ENCODE results near the gene RUNX1. TPM values are rescaled to one million over a fixed set of nuclear protein-coding genes. Genes with fewer than 3 reads are reported as not detected.
A peak's percentile ranks its signal among the peaks of the same experiment; 100 is the strongest.

The RUNX1 gene
- polyA plus RNA-seq, 6 donors from 2014 or later = 8.8 to 20.7 (median 14.6) TPM

DNA sequence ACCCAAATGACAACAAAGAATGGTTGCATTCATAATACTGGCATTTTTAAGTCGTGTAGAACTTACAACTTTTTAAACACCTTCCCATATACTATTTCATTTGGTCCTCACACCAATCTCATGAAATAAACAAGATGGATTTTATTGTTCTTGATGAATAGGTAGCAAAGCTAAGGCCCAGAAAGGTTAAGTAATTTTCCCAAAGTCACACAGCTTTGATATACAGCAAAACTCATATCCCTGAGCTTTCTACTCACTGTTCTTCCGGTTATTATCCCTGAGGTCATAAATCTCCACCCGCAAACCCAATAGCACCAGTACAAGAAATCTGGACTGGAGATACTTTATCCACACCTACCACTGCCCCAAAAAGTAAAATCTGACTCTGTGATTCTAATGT lies 186.2 kb downstream of the RUNX1 start:
- Mint-ChIP-seq H3K36me3 (peaks cover 9 to 32% of the 10 kb centered on the region in 2 donors), H3K4me1 (peaks cover 34 to 51% (median 44%) of the 10 kb centered on the region in 3 donors), H3K9me3 (no peaks in the 10 kb centered on the region), H3K27ac (no peak overlapping the region), H3K4me3 (no peak overlapping the region), H3K27me3 (no peaks in the 10 kb centered on the region)
- ATAC-seq (ENCODE audit: low read depth in 2 of 2) (no peak), DNase-seq (no peak)

DNA sequence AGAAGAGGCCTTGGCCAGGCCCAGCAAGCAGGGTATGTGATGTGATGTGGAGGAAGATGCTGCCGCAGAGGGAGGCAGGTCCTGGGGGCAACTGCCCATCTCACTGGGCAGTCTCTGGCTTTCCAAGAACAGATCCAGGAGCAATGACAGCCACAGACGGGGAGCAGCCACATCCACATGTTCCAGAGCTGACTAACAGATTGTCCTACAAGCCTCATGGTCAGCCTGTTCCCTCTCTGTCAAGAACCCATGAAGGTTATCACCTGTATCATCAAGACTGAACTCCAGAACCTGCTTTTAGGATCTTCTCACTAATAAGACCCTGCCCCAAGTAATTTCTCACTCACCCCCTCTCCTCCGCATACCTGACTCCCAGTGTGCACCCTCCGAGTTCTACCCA lies 187.8 kb downstream of the RUNX1 start:
- no peak for ATAC-seq (ENCODE audit: low read depth in 2 of 2)
- Mint-ChIP-seq H3K4me3 (no peak overlapping the region), H3K27me3 (no peaks in the 10 kb centered on the region)

DNA sequence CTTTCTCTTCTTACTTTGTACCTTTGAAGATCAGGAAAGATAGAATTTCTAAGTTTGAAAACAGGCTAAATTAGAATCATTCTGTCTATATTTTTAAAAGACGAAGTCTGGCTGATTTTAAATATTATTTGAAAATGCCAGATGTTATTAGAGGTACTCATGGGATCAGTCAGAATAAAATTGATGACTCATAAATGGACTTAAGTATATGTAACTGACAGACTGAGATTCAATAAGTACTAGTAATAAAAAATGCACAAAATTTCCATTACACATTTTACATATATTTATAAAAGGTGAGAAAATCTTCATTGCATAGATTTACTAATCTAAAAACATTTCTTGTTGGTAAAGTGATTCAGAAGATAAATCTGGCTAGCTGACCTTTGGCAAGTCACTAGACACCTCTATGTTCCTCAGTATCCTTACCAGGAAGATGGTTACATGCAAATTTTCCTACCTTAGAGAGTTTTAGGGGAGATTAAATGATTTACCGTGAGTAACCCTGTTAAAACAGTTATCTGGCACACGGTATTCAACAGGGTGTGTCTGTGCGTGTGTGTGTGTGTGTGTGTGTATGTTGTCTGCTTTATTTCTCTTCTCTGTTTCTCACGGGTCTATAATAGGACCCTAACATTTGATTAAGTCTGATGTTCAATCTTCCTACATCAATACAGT lies 189.0 kb downstream of the RUNX1 start:
- Mint-ChIP-seq H3K9me3 (no peaks in the 10 kb centered on the region), H3K4me3 (no peak overlapping the region), H3K27ac (no peak overlapping the region), H3K36me3 (peaks cover 9 to 34% of the 10 kb centered on the region in 2 donors), H3K27me3 (no peaks in the 10 kb centered on the region), H3K4me1 (peaks cover 38 to 57% (median 46%) of the 10 kb centered on the region in 3 donors)
- DNase-seq (no peak), ATAC-seq (ENCODE audit: low read depth in 2 of 2) (no peak)

More for the DNA sequence above, 187.8 kb downstream of the RUNX1 start:
- Mint-ChIP-seq H3K27ac (no peak overlapping the region), H3K36me3 (peaks cover 9 to 35% of the 10 kb centered on the region in 2 donors), H3K4me1 (peaks cover 47 to 63% (median 55%) of the 10 kb centered on the region in 3 donors), H3K9me3 (no peaks in the 10 kb centered on the region)
- DNase-seq = no peak

DNA sequence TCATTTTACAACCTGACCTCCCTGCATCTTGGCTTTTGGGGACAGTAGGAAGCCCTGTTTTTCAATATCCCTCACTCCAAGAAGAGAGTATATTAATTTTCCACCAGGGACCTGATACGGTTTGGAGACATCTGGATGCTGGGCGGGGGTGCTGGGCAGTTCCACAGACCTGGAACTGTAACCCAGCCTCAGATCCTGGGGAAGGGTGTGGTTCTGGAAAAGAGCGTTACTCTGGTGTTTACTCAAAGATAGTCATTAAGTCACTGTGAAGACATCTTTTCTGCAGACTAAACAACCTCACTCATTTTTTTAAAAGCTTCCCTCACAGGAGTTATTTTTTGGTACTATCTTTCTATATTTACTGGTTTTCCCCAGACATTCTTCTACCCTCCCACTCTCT lies 190.5 kb downstream of the RUNX1 start:
- Mint-ChIP-seq H3K27me3 (no peaks in the 10 kb centered on the region), H3K9me3 (no peaks in the 10 kb centered on the region), H3K4me1 (peaks cover 31 to 41% (median 36%) of the 10 kb centered on the region in 3 donors), H3K4me3 (peak overlapping the region in 3 of 8 donors; percentile 46 to 78 (median 57)), H3K36me3 (peaks cover 17 to 30% of the 10 kb centered on the region in 2 donors), H3K27ac (peak overlapping the region in 3 of 6 donors; percentile 59 to 90 (median 79))
- no peak for ATAC-seq (ENCODE audit: low read depth in 2 of 2)
- no peak for DNase-seq

DNA sequence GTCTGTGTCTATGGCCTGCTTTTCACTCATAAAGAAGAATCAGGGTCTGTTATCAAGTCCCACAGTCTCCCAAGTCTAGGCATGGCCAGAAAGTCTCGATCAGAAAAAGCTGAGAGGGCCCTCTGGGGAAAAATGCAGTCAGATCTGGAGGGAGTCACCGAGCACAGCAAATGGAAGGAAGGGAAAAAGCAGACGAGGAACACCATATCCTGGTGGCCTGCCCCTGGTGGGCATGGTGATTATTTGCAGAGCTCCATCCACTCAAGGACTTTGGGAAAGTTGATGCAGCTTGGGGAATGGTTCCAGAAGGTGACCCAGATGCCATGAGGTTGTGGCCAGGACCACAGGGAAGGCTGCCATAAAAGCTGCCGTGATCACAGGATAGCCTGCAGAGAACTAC lies 191.2 kb downstream of the RUNX1 start:
- H3K27ac Mint-ChIP-seq = peak overlapping the region; percentile 64 to 90 (median 84)
- ATAC-seq (ENCODE audit: low read depth in 2 of 2) = peak in 1 of 2 donors; percentile 2
- H3K4me3 Mint-ChIP-seq = peak overlapping the region in 7 of 8 donors; percentile 25 to 88 (median 67)
- no peaks in the 10 kb centered on the region for H3K9me3 Mint-ChIP-seq
- peaks cover 28 to 40% (median 36%) of the 10 kb centered on the region in 3 donors for H3K4me1 Mint-ChIP-seq
- peaks cover 17 to 30% of the 10 kb centered on the region in 2 donors for H3K36me3 Mint-ChIP-seq
- H3K27me3 Mint-ChIP-seq = no peaks in the 10 kb centered on the region
- DNase-seq = no peak

DNA sequence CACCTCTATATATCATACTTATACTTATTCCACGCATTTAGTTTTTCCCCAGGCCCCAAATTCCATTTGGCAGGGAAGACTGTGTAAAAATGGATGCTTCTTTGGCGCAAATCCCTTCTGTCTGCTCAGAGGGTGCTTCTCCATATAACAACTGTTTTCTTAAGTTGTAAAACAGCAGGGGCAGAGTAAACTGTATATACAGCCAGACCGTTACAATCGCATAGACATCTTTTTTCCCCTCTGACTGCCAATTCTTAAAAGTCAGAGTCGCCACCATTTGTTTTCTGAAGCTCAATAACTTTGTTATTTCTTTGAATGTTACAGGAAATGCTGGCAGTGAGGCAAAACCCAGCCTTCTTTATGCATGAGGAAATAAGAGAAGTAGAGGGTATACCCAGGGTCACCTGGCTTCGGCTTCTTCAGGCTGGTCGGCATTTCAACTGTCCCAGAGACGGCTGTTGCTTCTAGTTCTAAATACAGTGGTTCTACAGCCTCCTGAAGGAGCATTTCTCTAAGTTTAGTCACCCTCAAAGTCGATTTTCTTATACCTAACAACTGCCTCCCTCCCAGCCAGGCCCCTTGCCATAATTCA lies 191.9 kb downstream of the RUNX1 start:
- Mint-ChIP-seq H3K36me3 (peaks cover 17 to 35% of the 10 kb centered on the region in 2 donors), H3K4me1 (peaks cover 28 to 40% (median 36%) of the 10 kb centered on the region in 3 donors), H3K4me3 (peak overlapping the region; percentile 23 to 88 (median 65))

DNA sequence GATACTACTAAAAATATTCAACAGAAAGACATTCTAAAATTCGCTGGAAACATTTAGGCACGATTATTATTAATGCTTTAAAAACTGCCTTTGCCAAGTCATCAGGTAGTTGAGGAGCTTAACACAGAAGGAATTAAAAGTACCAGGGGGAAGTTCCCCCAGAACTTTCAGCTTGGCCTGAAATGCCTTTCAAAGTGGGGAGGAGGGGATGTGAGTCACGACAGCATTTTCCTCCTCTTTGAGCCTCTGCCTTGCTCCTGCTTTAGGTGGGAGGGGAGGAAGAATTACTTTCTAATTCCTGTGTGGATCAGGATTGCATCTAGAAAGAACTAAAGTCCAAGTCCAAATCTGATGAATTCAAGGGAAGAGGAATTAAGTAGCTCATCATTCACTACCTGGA lies 196.7 kb downstream of the RUNX1 start:
- H3K27me3 Mint-ChIP-seq = no peaks in the 10 kb centered on the region
- H3K4me3 Mint-ChIP-seq = no peak overlapping the region
- peaks cover 8 to 18% of the 10 kb centered on the region in 2 donors for H3K36me3 Mint-ChIP-seq
- ATAC-seq (ENCODE audit: low read depth in 2 of 2) (no peak), DNase-seq (no peak)
- H3K4me1 Mint-ChIP-seq = peaks cover 14 to 17% (median 17%) of the 10 kb centered on the region in 3 donors
- H3K9me3 Mint-ChIP-seq = no peaks in the 10 kb centered on the region
- H3K27ac Mint-ChIP-seq = peak overlapping the region in 1 of 6 donors; percentile 11

More for the DNA sequence above, 191.9 kb downstream of the RUNX1 start:
- ATAC-seq (ENCODE audit: low read depth in 2 of 2) (peak; percentile 97 to 99), DNase-seq (peak; percentile 62)
- H3K27ac Mint-ChIP-seq = peak overlapping the region; percentile 64 to 90 (median 84)
- no peaks in the 10 kb centered on the region for H3K9me3 Mint-ChIP-seq
- H3K27me3 Mint-ChIP-seq = no peaks in the 10 kb centered on the region

DNA sequence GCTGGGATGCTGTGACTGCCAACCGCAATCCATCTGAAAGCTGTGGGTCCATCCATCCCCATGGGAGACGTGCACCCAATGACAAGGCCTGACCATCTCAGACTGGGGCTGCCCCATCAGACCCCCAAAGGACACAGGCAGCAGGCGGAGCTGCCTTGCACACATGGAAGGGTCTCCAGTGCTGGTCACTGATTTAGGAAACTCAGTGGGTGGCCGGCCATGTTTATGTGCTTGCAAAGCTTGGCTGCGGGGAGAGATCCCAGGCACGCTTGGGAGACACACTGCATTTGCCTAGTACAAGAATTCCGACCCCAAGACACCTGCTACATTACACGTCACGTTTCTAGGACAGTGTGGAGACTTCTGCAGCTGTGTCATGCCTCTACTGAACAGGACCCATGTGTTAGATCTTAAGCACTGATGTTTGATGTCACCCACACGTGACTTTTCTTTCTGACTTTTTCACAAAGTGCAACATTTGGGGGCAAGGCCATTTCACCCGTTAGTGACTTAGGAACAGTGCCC lies 198.9 kb downstream of the RUNX1 start:
- Mint-ChIP-seq H3K4me1 (peaks cover 16 to 18% (median 16%) of the 10 kb centered on the region in 3 donors), H3K36me3 (peaks cover 8 to 12% of the 10 kb centered on the region in 2 donors), H3K27ac (no peak overlapping the region), H3K4me3 (no peak overlapping the region), H3K9me3 (no peaks in the 10 kb centered on the region), H3K27me3 (no peaks in the 10 kb centered on the region)
- DNase-seq (no peak), ATAC-seq (ENCODE audit: low read depth in 2 of 2) (no peak)

DNA sequence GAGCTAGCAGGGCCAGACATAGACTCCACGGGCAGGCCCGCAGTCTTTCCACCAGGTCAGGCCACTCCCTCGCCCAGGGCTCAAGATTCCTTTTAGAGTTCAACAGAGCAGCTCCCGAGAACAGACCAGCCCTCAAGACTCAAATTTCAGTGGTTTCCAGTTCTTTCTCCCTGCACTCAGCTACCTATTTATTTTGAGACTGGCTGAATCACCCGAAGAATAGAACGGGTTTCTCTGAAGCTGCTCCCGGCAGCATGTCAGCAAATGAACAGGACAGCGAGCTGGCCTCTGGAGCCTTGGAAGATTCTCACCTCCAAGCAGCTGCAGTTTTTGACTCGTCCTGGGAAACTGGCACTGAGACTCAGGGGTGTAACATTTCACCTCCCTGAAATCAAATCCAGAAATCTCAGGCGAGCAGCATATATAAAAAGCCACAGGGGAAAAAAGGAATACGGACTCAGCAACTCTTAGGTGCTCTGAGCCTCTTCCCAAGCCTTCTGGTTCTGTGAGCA lies 202.4 kb downstream of the RUNX1 start:
- Mint-ChIP-seq H3K9me3 (no peaks in the 10 kb centered on the region), H3K4me1 (peaks cover 30 to 33% (median 31%) of the 10 kb centered on the region in 3 donors), H3K27me3 (no peaks in the 10 kb centered on the region), H3K4me3 (peak overlapping the region in 1 of 8 donors; percentile 76), H3K27ac (peak overlapping the region in 2 of 6 donors; percentile 74 to 82), H3K36me3 (peaks cover 0 to 5% of the 10 kb centered on the region in 2 donors)
- ATAC-seq (ENCODE audit: low read depth in 2 of 2) (no peak), DNase-seq (no peak)

DNA sequence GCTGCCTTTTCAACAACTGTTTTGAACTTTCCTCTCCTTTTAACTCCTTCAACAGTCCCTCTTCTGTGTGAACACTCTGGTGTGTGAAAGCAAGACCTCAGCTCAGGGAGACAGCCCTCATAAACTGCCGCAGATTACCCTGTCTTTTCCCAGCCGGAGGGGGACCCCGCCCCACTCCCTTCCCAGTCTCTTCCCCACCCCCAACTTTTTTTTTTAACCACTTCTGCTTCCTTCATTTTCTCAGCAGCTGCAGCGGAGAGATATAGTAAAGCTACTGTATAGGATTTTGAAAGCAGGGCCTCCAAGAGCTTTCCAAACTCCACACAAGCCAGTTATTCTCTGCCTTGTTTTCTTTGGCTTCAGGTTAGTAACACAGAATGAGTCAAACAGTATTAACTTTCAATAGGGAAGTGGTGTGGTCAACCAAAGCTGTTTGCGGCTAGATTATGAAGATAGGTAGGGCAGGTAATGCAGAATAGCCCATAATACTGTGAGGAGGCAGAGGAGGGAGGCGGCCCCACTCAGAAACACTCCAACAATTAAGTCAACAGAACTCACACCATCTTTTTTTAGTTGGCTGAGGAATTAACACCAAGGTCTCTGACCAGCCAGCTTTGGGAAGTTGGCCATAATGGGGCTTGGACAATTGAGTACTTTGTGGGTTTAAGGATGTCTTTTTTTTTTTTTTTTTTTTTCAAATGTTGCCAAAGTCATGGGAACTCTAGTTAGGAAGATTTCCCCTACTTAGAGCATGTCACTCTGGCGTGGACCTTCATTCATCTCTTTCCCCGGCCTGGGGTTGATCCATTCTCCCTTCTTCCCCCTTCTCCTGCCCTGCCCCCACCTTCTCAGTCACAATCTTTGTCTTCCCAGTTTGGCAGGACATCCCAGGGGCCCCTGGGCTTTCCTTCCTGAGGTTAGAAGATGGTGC lies 203.3 kb downstream of the RUNX1 start:
- DNase-seq (no peak), ATAC-seq (ENCODE audit: low read depth in 2 of 2) (peak; percentile 79 to 82)
- H3K27me3 Mint-ChIP-seq = no peaks in the 10 kb centered on the region
- H3K27ac Mint-ChIP-seq = peak overlapping the region in 5 of 6 donors; percentile 49 to 92 (median 82)
- peak overlapping the region in 4 of 8 donors; percentile 37 to 76 (median 55) for H3K4me3 Mint-ChIP-seq
- H3K4me1 Mint-ChIP-seq = peaks cover 30 to 33% (median 32%) of the 10 kb centered on the region in 3 donors
- peaks cover 0 to 1% of the 10 kb centered on the region in 2 donors for H3K36me3 Mint-ChIP-seq
- H3K9me3 Mint-ChIP-seq = no peaks in the 10 kb centered on the region

DNA sequence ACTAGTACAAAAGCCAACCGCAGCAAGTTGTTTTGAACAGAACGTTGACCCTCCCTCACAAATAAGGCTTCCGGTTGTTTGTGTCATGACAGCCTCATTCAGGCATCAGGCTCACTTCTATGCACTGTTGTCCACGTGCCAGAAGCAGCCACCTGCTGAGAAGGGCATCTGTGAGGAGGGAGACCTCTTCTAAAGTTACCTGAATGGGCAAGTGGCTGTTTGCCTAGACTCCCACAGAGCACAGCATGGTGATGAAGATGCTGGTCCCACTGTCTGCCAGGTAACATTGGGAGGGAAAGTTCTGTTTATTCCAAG lies 204.2 kb downstream of the RUNX1 start:
- peak; percentile 12 to 13 for ATAC-seq (ENCODE audit: low read depth in 2 of 2)
- peaks cover 6 to 9% of the 10 kb centered on the region in 2 donors for H3K36me3 Mint-ChIP-seq
- peaks cover 30 to 35% (median 33%) of the 10 kb centered on the region in 3 donors for H3K4me1 Mint-ChIP-seq

DNA sequence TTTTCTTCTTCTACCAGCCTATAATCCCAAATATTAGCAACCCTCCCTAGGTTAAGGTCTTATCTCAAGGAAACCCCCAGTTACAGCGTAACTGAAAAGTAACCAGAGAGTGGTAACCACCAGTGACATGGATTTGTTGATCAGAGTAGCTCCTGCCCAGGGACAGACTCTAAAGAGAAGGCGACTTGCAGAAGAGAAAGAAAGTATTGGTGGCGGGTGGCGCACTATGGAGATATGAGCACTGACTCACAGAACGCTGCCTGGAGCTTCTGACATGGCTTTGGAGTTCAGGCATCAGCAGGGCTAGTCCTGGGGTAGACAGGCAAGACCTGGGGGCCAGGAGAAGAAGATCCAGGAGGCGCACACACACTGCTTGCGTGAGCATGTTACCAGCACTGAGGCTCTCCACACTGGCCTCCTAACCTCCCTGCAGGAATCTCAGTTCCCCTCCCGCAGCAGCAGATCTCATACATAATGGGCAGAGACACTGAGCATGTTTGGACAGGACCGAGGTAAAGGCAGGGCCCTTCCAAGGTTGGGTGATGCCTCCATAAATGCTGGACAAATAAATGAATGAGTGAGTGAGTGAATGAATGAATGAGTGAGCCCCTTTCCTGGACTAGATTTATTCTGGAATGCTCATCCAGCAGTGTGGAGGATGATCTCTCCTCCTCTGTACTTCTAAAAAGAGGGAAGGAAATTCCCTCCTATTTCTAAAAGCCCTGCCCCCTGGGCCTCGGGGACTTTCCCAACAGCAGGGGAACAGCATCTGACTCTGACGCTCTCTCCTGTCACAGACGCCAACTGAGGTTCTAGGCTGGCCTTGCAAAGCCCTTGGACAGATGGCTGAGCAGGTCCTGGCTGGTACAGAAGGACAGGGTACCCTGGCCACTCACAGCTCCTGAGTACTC lies 204.8 kb downstream of the RUNX1 start:
- no peak for DNase-seq
- peak overlapping the region; percentile 72 to 92 (median 80) for H3K27ac Mint-ChIP-seq
- H3K4me1 Mint-ChIP-seq = peaks cover 30 to 35% (median 33%) of the 10 kb centered on the region in 3 donors
- no peaks in the 10 kb centered on the region for H3K27me3 Mint-ChIP-seq
- H3K4me3 Mint-ChIP-seq = peak overlapping the region in 2 of 8 donors; percentile 45 to 66
- peak; percentile 70 to 72 for ATAC-seq (ENCODE audit: low read depth in 2 of 2)
- H3K9me3 Mint-ChIP-seq = no peaks in the 10 kb centered on the region
- peaks cover 6 to 15% of the 10 kb centered on the region in 2 donors for H3K36me3 Mint-ChIP-seq

More for the DNA sequence above, 204.2 kb downstream of the RUNX1 start:
- peak overlapping the region in 1 of 8 donors; percentile 66 for H3K4me3 Mint-ChIP-seq
- no peaks in the 10 kb centered on the region for H3K27me3 Mint-ChIP-seq
- no peak for DNase-seq
- no peaks in the 10 kb centered on the region for H3K9me3 Mint-ChIP-seq
- peak overlapping the region in 5 of 6 donors; percentile 76 to 92 (median 82) for H3K27ac Mint-ChIP-seq

Data from naive B cell (primary cell).